Mammary epithelial cell (primary cell): Measurements from ENCODE around the gene LHX2.

Experiments
- EZH2 ChIP-seq: IDR thresholded peaks from 2 replicates; pipeline ENCODE4 v1.6.1; 2012; ENCODE audit warnings: low read length, inconsistent platforms, borderline replicate concordance
- TF ChIP-seq, protein P1 (sequence below), 2 donors: IDR thresholded peaks in 1 of 2; conservative IDR thresholded peaks in 1 of 2; 2 replicates each; pipeline ENCODE4 v1.5.1; 2011 to 2012; ENCODE audit warnings: inconsistent platforms in 2 of 2, low read length in 2 of 2, mild to moderate bottlenecking in 2 of 2, control low read depth in 1 of 2, low read depth in 1 of 2; ENCODE audit not compliant: insufficient read depth in 1 of 2; ENCODE audit errors: extremely low read depth in 1 of 2

DNA sequence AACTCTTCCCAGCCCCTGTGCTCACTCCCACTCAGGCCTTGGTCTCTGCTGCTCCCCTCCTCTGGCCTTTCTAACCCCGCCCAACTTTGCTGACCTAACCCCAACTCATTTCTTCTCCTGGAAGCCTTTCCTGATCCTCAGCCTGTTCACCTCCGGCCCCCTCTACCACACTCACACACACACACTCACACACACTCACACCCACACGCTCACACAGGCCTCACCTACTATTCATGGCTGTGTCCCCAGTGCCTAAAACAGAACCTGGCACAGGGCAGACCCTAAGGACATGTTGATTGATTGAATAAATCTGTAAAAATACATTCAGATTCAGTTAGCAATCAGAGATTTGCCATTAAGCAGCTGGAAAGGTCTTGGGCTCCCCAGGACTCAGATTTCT lies 28.5 kb upstream of the LHX2 start:
- TF ChIP-seq, protein P1, sequence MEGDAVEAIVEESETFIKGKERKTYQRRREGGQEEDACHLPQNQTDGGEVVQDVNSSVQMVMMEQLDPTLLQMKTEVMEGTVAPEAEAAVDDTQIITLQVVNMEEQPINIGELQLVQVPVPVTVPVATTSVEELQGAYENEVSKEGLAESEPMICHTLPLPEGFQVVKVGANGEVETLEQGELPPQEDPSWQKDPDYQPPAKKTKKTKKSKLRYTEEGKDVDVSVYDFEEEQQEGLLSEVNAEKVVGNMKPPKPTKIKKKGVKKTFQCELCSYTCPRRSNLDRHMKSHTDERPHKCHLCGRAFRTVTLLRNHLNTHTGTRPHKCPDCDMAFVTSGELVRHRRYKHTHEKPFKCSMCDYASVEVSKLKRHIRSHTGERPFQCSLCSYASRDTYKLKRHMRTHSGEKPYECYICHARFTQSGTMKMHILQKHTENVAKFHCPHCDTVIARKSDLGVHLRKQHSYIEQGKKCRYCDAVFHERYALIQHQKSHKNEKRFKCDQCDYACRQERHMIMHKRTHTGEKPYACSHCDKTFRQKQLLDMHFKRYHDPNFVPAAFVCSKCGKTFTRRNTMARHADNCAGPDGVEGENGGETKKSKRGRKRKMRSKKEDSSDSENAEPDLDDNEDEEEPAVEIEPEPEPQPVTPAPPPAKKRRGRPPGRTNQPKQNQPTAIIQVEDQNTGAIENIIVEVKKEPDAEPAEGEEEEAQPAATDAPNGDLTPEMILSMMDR (conservative IDR thresholded peaks at IDR 0.05 in 1 of 2, IDR thresholded peaks at IDR 0.05 in 1 of 2; ENCODE audit: extremely low read depth in 1 of 2, insufficient read depth in 1 of 2, low read depth in 1 of 2, low read length in 2 of 2): no peak
- TF ChIP-seq EZH2: no peak
